NCI-H526 (cell line): ENCODE measurements around the gene XPNPEP3.
"Not testable (repeated sequence)": the region's sequence is repeated elsewhere in the genome, so short reads cannot be mapped to it uniquely, and the experiment has no call there.

Experiments
- DNase-seq, 2 experiments: peaks; one replicate each; lab custom pipeline; 2025; lab: John Stamatoyannopoulos, UW

The XPNPEP3 gene

GRCh38 chr22:40856513-40857308, at the start of gene XPNPEP3, which contains the start of gene ST13:
Gene XPNPEP3 (plus strand): TSS chr22:40857148. CDS start chr22:40857182, 34 bp downstream.
Gene ST13 (minus strand): TSS chr22:40856639. CDS start chr22:40856540, 99 bp downstream.
- DNase-seq = peak; percentile 91 to 96

DNA sequence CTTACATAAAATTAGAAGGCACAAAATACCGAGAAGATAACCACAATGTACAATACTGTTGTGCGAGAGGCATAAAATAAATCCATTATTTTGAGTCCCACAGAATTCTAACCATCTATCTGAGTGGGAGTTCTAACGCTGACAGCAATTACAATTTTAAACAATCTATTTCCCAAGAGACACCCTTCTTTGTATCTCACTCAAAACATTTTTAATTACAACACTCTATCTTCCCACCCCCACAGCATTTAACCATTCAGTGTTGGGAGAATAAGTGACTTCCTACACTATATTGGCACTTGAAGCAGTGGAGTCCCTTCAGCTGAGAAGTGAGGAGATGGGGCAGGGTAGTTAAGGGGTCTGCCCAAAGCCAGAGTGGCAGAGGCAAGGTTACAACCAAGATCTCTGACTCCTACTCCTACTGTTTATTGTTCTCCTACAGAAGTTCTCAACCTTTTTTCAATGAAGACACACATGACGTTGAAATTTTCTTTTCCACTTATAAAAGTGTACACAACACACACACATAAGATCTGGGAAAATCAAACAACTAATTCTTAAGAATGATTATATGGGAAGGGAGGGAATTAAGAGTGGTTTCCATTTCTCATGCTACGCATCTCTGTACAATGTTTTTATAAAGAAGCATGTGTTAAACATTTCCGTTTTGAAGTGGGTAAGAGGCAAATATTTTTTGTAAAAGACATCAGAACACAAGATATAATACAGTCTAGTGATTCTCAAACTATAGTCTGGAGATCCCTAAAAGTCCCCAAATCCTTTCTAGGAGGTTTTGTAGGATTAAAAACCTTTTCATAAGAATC, 48.7 kb upstream of the XPNPEP3 start:
- no peak for DNase-seq

GRCh38 chr22:40813912-40814315, 43.0 kb upstream of the XPNPEP3 start:
- DNase-seq = no peak

- DNase-seq = no peak
Observed at GRCh38 chr22:40817737-40818136, 39.2 kb upstream of the XPNPEP3 start.

DNA sequence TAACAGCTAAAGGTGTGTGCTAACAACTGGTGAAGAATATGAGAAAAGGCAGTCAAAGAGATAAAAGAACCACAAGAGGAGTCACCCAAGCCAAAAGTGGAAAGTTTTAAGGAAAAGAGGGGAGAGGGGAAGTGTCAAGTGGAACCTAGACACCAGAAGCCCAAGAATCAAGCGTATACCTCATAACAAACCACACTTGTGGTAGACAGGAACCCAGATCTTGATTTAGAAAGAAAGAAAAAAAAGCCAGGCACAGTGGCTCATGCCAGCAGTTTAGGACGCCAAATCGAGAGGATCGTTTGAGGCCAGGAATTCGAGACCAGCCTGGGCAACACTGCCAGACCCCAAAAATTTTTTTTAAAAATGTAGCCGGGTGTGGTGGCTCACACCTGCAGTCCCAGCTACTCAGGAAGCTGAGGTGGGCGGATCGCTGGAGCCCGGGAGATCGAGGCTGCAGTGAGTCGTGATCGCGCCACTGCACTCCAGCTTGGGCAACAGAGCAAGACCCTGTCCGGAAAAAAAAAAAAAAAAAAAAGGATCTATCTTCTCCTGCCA, 38.7 kb upstream of the XPNPEP3 start:
- DNase-seq = no peak

- peak; percentile 58 to 88 for DNase-seq
Observed at GRCh38 chr22:40818747-40819598, 38.0 kb upstream of the XPNPEP3 start, which contains the start of gene SLC25A17. Gene SLC25A17 (minus strand): TSS chr22:40819346. CDS start chr22:40819248, 98 bp downstream.

GRCh38 chr22:40819599-40820140, 37.3 kb upstream of the XPNPEP3 start:
- peak in 1 of 2 experiments; percentile 26 for DNase-seq

DNA sequence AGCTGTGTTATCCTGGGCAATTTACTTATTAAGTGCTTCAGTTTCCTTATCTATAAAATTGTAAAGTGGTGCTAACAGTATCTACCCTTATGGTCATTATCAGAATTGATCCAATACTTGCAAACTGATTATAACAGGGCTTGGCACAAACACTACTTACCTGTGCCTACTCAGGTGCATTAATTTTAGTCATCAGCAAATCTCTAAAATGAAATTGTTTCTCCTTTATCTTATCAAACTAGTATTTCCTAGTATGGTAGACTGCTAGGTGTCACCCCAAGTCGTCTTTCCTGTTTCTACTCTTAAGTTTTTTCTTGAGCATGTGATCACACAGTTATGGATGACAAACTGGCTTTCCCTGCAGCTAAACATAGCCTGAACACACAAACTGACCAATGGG, 33.5 kb upstream of the XPNPEP3 start:
- DNase-seq = no peak

DNA sequence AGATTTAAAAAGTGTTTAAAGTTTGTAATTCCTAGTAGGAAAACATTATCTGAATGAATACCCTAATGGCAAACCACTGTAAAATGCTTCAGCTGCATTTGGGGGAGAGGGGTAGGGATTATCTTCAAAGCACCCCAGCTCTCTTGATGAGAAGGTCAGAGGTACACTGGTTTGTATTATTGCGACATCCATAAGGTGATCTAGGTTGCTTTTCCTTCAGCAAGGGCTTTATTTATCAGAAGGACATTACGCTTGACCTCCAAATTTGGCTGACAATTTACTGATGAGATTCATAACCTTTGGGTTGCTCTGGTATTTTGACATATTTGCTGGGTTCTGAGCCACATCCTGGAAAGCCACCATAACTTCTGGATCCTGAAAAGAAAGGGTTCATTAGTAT, 30.7 kb upstream of the XPNPEP3 start:
- DNase-seq = not testable (repeated sequence)

DNA sequence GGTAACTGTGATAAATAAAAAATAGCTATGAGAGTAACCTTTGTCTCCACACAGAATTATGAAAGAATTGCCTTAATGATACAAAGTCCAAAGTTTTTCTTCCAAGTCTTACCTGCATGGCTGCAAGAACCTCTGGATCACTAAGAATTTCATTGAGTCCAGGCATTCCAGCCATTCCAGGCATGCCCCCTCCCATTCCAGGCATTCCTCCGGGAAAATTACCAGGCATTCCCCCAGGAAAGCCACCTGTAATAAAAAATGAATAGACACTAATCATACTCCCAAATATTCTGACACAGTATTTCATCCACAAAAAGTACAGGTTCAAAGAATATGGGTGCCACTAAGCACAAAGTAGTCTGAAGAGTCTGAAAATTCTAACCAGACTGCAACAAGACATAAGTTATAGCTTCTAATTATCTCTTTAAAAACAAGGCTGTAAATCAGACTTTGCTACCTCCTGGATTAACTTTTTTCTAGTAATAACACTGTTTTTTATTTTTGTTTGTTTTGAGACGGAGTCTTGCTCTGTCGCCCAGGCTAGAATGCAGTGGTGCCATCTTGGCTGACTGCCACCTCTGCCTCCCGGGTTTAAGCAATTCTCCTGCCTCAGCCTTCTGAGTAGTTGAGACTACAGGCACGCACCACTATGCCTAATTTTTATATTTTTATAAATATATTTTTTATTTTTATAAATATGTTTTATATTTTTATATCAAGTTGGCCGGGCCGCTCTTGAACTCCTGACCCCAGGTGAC, 29.8 kb upstream of the XPNPEP3 start:
- DNase-seq = no peak

DNA sequence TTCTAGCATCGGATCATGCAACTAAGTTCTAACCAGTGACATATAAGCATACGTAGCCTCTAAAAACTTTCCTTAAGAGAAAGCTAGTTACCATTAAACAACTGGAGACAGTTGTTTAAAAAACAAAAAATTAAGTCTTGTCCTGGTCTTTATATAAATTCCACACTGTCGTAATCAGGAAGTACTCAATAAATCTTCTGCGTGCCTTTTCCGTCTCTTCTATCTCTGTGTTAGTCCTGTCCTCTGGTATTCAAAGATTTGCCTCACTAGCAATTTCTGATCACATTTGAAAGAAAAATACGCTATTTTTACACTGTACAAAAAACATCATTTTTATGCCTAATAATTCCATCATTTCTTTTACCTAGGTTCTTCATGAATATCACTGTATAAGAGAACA, 27.8 kb upstream of the XPNPEP3 start:
- DNase-seq = no peak

GRCh38 chr22:40834619-40835018, 22.3 kb upstream of the XPNPEP3 start:
- no peak for DNase-seq

DNA sequence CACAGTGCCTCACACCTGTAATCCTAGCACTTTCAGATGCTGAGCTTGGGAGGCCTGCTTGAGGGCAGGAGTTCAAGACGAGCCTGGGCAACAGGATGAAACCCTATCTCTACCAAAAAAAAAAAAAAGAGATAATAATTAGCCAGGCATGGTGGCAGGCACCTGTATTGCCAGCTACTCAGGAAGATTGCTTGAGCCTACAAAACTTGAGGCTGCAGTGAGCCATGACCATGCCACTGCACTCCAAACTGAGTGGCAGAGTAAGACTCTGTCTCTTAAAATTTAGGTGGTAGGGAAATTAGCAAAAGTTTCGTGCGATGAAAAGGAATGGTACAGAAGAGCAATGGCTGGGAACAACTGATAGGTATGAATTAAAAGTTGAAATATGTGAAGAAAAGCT, 18.5 kb upstream of the XPNPEP3 start:
- DNase-seq = no peak

- DNase-seq = no peak
Observed at GRCh38 chr22:40844951-40845350, 12.0 kb upstream of the XPNPEP3 start.

GRCh38 chr22:40845816-40846215, 11.1 kb upstream of the XPNPEP3 start:
- DNase-seq = not testable (repeated sequence)

DNA sequence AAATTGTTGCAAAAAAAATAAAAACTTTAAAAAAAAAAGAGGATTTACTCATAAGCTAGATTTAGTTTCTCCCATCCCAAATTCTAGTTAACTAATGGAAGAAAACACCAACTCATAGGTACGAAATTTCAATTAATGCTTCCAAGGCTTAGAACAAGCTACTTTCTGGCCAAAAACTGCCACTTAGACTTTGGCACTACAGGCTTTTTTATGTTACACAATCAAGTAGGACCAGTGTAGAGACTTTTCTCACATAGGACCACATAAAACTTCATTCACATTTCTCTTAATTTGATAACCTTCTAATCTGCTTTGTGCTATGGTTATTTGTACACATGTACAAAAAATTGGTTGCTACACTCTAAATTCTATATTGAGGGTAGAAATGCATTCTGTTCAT, 3.6 kb upstream of the XPNPEP3 start:
- no peak for DNase-seq

GRCh38 chr22:40853961-40854360, 3.0 kb upstream of the XPNPEP3 start:
- DNase-seq = no peak

GRCh38 chr22:40855071-40855978, 1.6 kb upstream of the XPNPEP3 start:
- peak in 1 of 2 experiments; percentile 11 for DNase-seq

- peak in 1 of 2 experiments; percentile 41 for DNase-seq
Observed at GRCh38 chr22:40855979-40856512, 902 bp upstream of the XPNPEP3 start.
